CD8-positive, alpha-beta memory T cell (primary cell): ENCODE data around the gene OR10A2. TPM values are rescaled to one million over a fixed set of nuclear protein-coding genes. Genes with fewer than 3 reads are reported as not detected.
"Not testable (repeated sequence)": the region's sequence is repeated elsewhere in the genome, so short reads cannot be mapped to it uniquely, and the experiment has no call there.

Experiments used
- CTCF ChIA-PET: fragments of 350-600 bp; sonication (Branson Sonifier 250); formaldehyde crosslinking; loops from one replicate; lab custom pipeline; 2021; ENCODE audit warnings: antibody characterized with exemption; lab: Charles Lee
- POLR2A ChIA-PET: fragments of 350-600 bp; sonication (Branson Sonifier 250); formaldehyde crosslinking; loops from one replicate; lab custom pipeline; 2021; ENCODE audit warnings: antibody characterized with exemption; lab: Charles Lee
- DNase-seq, 5 donors: peaks; one replicate each; pipeline versions ENCODE4 v3.0.0 to v3.0.0-alpha.2; 2020 to 2022; ENCODE audit warnings: mixed read lengths in 1 of 5
- H3K27ac ChIP-seq: one replicate; pipeline ENCODE4 v1.7.0; 2013; ENCODE audit warnings: low read depth, mild to moderate bottlenecking, low read length, moderate library complexity
- H3K27me3 ChIP-seq: 2 replicates; pipeline ENCODE4 v1.7.0; 2013; ENCODE audit warnings: low read length, mild to moderate bottlenecking; ENCODE audit not compliant: insufficient read depth, poor library complexity, severe bottlenecking
- H3K36me3 ChIP-seq: 2 replicates; pipeline ENCODE4 v1.7.0; 2013; ENCODE audit warnings: mild to moderate bottlenecking, low read length, moderate library complexity; ENCODE audit not compliant: insufficient read depth
- H3K4me1 ChIP-seq: 2 replicates; pipeline ENCODE4 v1.7.0; 2013; ENCODE audit warnings: mild to moderate bottlenecking, low read length, moderate library complexity; ENCODE audit not compliant: insufficient read depth
- H3K4me3 ChIP-seq: 2 replicates; pipeline ENCODE4 v1.7.0; 2013; ENCODE audit warnings: mild to moderate bottlenecking, low read length
- H3K9me3 ChIP-seq: 2 replicates; pipeline ENCODE4 v1.7.0; 2013; ENCODE audit warnings: mild to moderate bottlenecking, low read length
- H3K27ac Mint-ChIP-seq, 8 donors: one replicate each; pipeline ENCODE4 v1.8.0; 2020 to 2021; ENCODE audit warnings: mixed read lengths in 8 of 8, mild to moderate bottlenecking in 6 of 8, inconsistent platforms in 3 of 8, moderate library complexity in 3 of 8
- H3K27me3 Mint-ChIP-seq, 2 donors: one replicate each; pipeline ENCODE4 v1.8.0; 2020 to 2021; ENCODE audit warnings: mixed read lengths in 2 of 2, mild to moderate bottlenecking in 1 of 2, moderate library complexity in 1 of 2
- H3K36me3 Mint-ChIP-seq, 3 donors: one replicate each; pipeline ENCODE4 v1.8.0; 2020 to 2021; ENCODE audit warnings: mixed read lengths in 3 of 3, inconsistent platforms in 1 of 3, mild to moderate bottlenecking in 1 of 3
- H3K4me1 Mint-ChIP-seq, 3 donors: one replicate each; pipeline ENCODE4 v1.8.0; 2020 to 2021; ENCODE audit warnings: mixed read lengths in 3 of 3, inconsistent platforms in 1 of 3, mild to moderate bottlenecking in 1 of 3
- H3K4me3 Mint-ChIP-seq, 7 donors: one replicate each; pipeline ENCODE4 v1.8.0; 2020 to 2021; ENCODE audit warnings: mixed read lengths in 7 of 7, mild to moderate bottlenecking in 6 of 7, moderate library complexity in 4 of 7, inconsistent platforms in 2 of 7
- H3K9me3 Mint-ChIP-seq, 5 donors: one replicate each; pipeline ENCODE4 v1.8.0; 2020 to 2022; ENCODE audit warnings: mixed read lengths in 5 of 5, mild to moderate bottlenecking in 3 of 5, moderate library complexity in 2 of 5, inconsistent platforms in 1 of 5
- polyA plus RNA-seq: library from polyadenylated mRNA; unstranded; fragments of 300-500 nt; fragmentation: Illumina TruSeq; gene quantifications from one replicate; pipeline ENCODE4 v1.2.3, GENCODE V29; 2021
- total RNA-seq, 2 experiments: library from RNA; stranded (reverse); gene quantifications; one replicate each; pipeline ENCODE4 v1.2.3, GENCODE V29; 2021

The OR10A2 gene
- total and polyA plus RNA-seq, 3 experiments from 2014 or later = not detected

GRCh38 chr11:6856871-6857270 lies 6.0 kb upstream of the OR10A2 start:
- no peaks in the 10 kb centered on the region for H3K27me3 ChIP-seq
- Mint-ChIP-seq H3K36me3 (no peaks in the 10 kb centered on the region), H3K4me3 (no peak overlapping the region), H3K9me3 (peaks cover 4 to 15% (median 12%) of the 10 kb centered on the region in 5 donors), H3K27me3 (peaks cover 7 to 13% of the 10 kb centered on the region in 2 donors), H3K4me1 (no peaks in the 10 kb centered on the region), H3K27ac (no peak overlapping the region)
- H3K36me3 ChIP-seq = no peaks in the 10 kb centered on the region
- no peak overlapping the region for H3K27ac ChIP-seq
- ChIA-PET POLR2A (no interaction called here), CTCF (no interaction called here)
- no peaks in the 10 kb centered on the region for H3K4me1 ChIP-seq
- no peaks in the 10 kb centered on the region for H3K9me3 ChIP-seq
- no peak for DNase-seq
- H3K4me3 ChIP-seq = no peak overlapping the region

- H3K4me1 ChIP-seq = no peaks in the 10 kb centered on the region
- no peaks in the 10 kb centered on the region for H3K27me3 ChIP-seq
- POLR2A ChIA-PET = no interaction called here
- Mint-ChIP-seq H3K4me3 (no peak overlapping the region), H3K27me3 (peaks cover 4 to 23% of the 10 kb centered on the region in 2 donors), H3K36me3 (no peaks in the 10 kb centered on the region), H3K4me1 (no peaks in the 10 kb centered on the region), H3K9me3 (peaks cover 2 to 5% (median 3%) of the 10 kb centered on the region in 5 donors), H3K27ac (no peak overlapping the region)
- H3K36me3 ChIP-seq = no peaks in the 10 kb centered on the region
- no peaks in the 10 kb centered on the region for H3K9me3 ChIP-seq
- no peak overlapping the region for H3K4me3 ChIP-seq
- no peak for DNase-seq
- CTCF ChIA-PET = no interaction called here
- no peak overlapping the region for H3K27ac ChIP-seq
Observed at GRCh38 chr11:6864438-6864837, 1.6 kb downstream of the OR10A2 start.

GRCh38 chr11:6871278-6871677 lies 8.4 kb downstream of the OR10A2 start:
- Histone ChIP-seq H3K4me3 (no peak overlapping the region), H3K9me3 (no peaks in the 10 kb centered on the region), H3K4me1 (no peaks in the 10 kb centered on the region), H3K27me3 (no peaks in the 10 kb centered on the region), H3K36me3 (no peaks in the 10 kb centered on the region), H3K27ac (no peak overlapping the region)
- H3K9me3 Mint-ChIP-seq = peaks cover 0 to 2% (median 0%) of the 10 kb centered on the region in 5 donors
- no peak overlapping the region for H3K4me3 Mint-ChIP-seq
- no peaks in the 10 kb centered on the region for H3K36me3 Mint-ChIP-seq
- H3K27me3 Mint-ChIP-seq = peaks cover 3 to 30% of the 10 kb centered on the region in 2 donors
- H3K27ac Mint-ChIP-seq = no peak overlapping the region
- ChIA-PET CTCF (no interaction called here), POLR2A (no interaction called here)
- DNase-seq = no peak
- no peaks in the 10 kb centered on the region for H3K4me1 Mint-ChIP-seq

GRCh38 chr11:6875761-6876160 lies 12.9 kb downstream of the OR10A2 start:
- Mint-ChIP-seq H3K4me1 (no peaks in the 10 kb centered on the region), H3K27ac (no peak overlapping the region), H3K36me3 (no peaks in the 10 kb centered on the region), H3K27me3 (peaks cover 5 to 28% of the 10 kb centered on the region in 2 donors), H3K9me3 (peaks cover 0 to 4% (median 0%) of the 10 kb centered on the region in 5 donors), H3K4me3 (no peak overlapping the region)
- Histone ChIP-seq H3K27me3 (no peaks in the 10 kb centered on the region), H3K27ac (no peak overlapping the region), H3K4me1 (no peaks in the 10 kb centered on the region), H3K36me3 (no peaks in the 10 kb centered on the region), H3K9me3 (no peaks in the 10 kb centered on the region), H3K4me3 (no peak overlapping the region)
- POLR2A ChIA-PET = no interaction called here
- CTCF ChIA-PET = no interaction called here
- DNase-seq = no peak

GRCh38 chr11:6876325-6876724 lies 13.5 kb downstream of the OR10A2 start, which contains the start of gene OR10A4:
TSS of gene OR10A4 (plus strand) at chr11:6876625. CDS start at chr11:6876648, 23 bp downstream.
- peaks cover 0 to 4% (median 0%) of the 10 kb centered on the region in 5 donors for H3K9me3 Mint-ChIP-seq
- H3K27me3 Mint-ChIP-seq = peaks cover 5 to 28% of the 10 kb centered on the region in 2 donors
- Histone ChIP-seq H3K27ac (no peak within 1 kb of the TSS), H3K4me1 (no peaks in the 10 kb centered on the region), H3K36me3 (no peaks in the 10 kb centered on the region), H3K9me3 (no peaks in the 10 kb centered on the region), H3K27me3 (no peaks in the 10 kb centered on the region), H3K4me3 (no peak within 1 kb of the TSS)
- CTCF ChIA-PET = no interaction called here
- no peaks in the 10 kb centered on the region for H3K36me3 Mint-ChIP-seq
- H3K4me1 Mint-ChIP-seq = no peaks in the 10 kb centered on the region
- DNase-seq = no peak
- no peak within 1 kb of the TSS for H3K27ac Mint-ChIP-seq
- H3K4me3 Mint-ChIP-seq = no peak within 1 kb of the TSS
- POLR2A ChIA-PET = no interaction called here

- Histone ChIP-seq H3K4me3 (no peak overlapping the region), H3K36me3 (no peaks in the 10 kb centered on the region), H3K27ac (no peak overlapping the region), H3K27me3 (no peaks in the 10 kb centered on the region), H3K4me1 (no peaks in the 10 kb centered on the region), H3K9me3 (no peaks in the 10 kb centered on the region)
- no peak overlapping the region for H3K4me3 Mint-ChIP-seq
- no peaks in the 10 kb centered on the region for H3K4me1 Mint-ChIP-seq
- H3K27ac Mint-ChIP-seq = no peak overlapping the region
- POLR2A ChIA-PET = no interaction called here
- CTCF ChIA-PET = no interaction called here
- peaks cover 0 to 4% (median 0%) of the 10 kb centered on the region in 5 donors for H3K9me3 Mint-ChIP-seq
- no peak for DNase-seq
- H3K27me3 Mint-ChIP-seq = peaks cover 4 to 26% of the 10 kb centered on the region in 2 donors
- H3K36me3 Mint-ChIP-seq = no peaks in the 10 kb centered on the region
Observed at GRCh38 chr11:6876914-6877313, 14.1 kb downstream of the OR10A2 start.

- no peaks in the 10 kb centered on the region for H3K4me1 ChIP-seq
- ChIA-PET CTCF (no interaction called here), POLR2A (no interaction called here)
- no peaks in the 10 kb centered on the region for H3K9me3 ChIP-seq
- Mint-ChIP-seq H3K4me3 (no peak overlapping the region), H3K27ac (no peak overlapping the region), H3K4me1 (no peaks in the 10 kb centered on the region), H3K27me3 (peaks cover 4 to 11% of the 10 kb centered on the region in 2 donors), H3K9me3 (peaks cover 0 to 6% (median 0%) of the 10 kb centered on the region in 5 donors), H3K36me3 (no peaks in the 10 kb centered on the region)
- H3K36me3 ChIP-seq = no peaks in the 10 kb centered on the region
- no peak for DNase-seq
- H3K27ac ChIP-seq = no peak overlapping the region
- H3K27me3 ChIP-seq = no peaks in the 10 kb centered on the region
- H3K4me3 ChIP-seq = no peak overlapping the region
Observed at GRCh38 chr11:6882751-6883150, 19.9 kb downstream of the OR10A2 start.

GRCh38 chr11:6887711-6888110 lies 24.9 kb downstream of the OR10A2 start:
- H3K9me3 Mint-ChIP-seq, CTCF ChIA-PET, H3K4me3 Mint-ChIP-seq, H3K4me1 Mint-ChIP-seq, H3K36me3 Mint-ChIP-seq, POLR2A ChIA-PET, DNase-seq, H3K4me3 ChIP-seq, H3K27ac ChIP-seq, H3K27me3 ChIP-seq, H3K27ac Mint-ChIP-seq, H3K36me3 ChIP-seq, H3K9me3 ChIP-seq, H3K4me1 ChIP-seq: not testable (repeated sequence)
- peaks cover 10 to 19% of the 10 kb centered on the region in 2 donors for H3K27me3 Mint-ChIP-seq
